Caki2 (cell line): ENCODE measurements around the gene HAGHL. TPM values are rescaled to one million over a fixed set of nuclear protein-coding genes. Genes with fewer than 3 reads are reported as not detected.

Experiments
- DNase-seq: peaks from one replicate; pipeline ENCODE4 v3.0.0-alpha.2; 2015; ENCODE audit warnings: low read depth
- in situ Hi-C: cut with HindIII; loops from 2 replicates; pipeline ENCODE4 v1.10.0; 2016; ENCODE audit warnings: low sequenced_read_pairs, low pct_unique_long_range_greater_than_20kb, mixed read lengths
- total RNA-seq: library from RNA; depleted of rRNA; stranded (reverse); fragments of >200 nt; shearing (Covaris generic); gene quantifications from 2 replicates; pipeline ENCODE4 v1.2.3, GENCODE V29; 2014; ENCODE audit warnings: low replicate concordance

Gene HAGHL
- total RNA-seq, 1 experiment from 2014 or later: 48.0 TPM

GRCh38 chr16:716768-717325 lies 10.1 kb upstream of the HAGHL start:
- in situ Hi-C loops: no loop called here
- no peak for DNase-seq

- DNase-seq: no peak
- in situ Hi-C loops: no loop called here
Observed at GRCh38 chr16:717450-718245, 9.3 kb upstream of the HAGHL start.

GRCh38 chr16:718389-718788 lies 8.5 kb upstream of the HAGHL start:
- DNase-seq: no peak
- in situ Hi-C loops: no loop called here

- in situ Hi-C loops: no loop called here
Observed at GRCh38 chr16:718922-719321, 8.0 kb upstream of the HAGHL start.

GRCh38 chr16:719815-720446 lies 7.0 kb upstream of the HAGHL start:
- peak; percentile 75 for DNase-seq
- in situ Hi-C loops: no loop called here

More at GRCh38 chr16:718922-719321, 8.0 kb upstream of the HAGHL start:
- no peak for DNase-seq

- in situ Hi-C loops: no loop called here
- DNase-seq: peak; percentile 85
Observed at GRCh38 chr16:720447-720989, 6.4 kb upstream of the HAGHL start.

GRCh38 chr16:720990-721764 lies 5.7 kb upstream of the HAGHL start, which contains the start of gene ANTKMT:
TSS of gene ANTKMT (plus strand) at chr16:721146. CDS start at chr16:721275, 129 bp downstream.
- in situ Hi-C loops: no loop called here
- peak; percentile 95 for DNase-seq

- no peak for DNase-seq
- in situ Hi-C loops: no loop called here
Observed at GRCh38 chr16:721765-722540, 5.0 kb upstream of the HAGHL start.

- in situ Hi-C loops: no loop called here
Observed at GRCh38 chr16:722835-723633, 3.9 kb upstream of the HAGHL start.

GRCh38 chr16:723695-724094 lies 3.2 kb upstream of the HAGHL start:
- no peak for DNase-seq
- in situ Hi-C loops: no loop called here

More at GRCh38 chr16:722835-723633, 3.9 kb upstream of the HAGHL start:
- no peak for DNase-seq

GRCh38 chr16:724188-725040 lies 2.5 kb upstream of the HAGHL start:
- no peak for DNase-seq
- in situ Hi-C loops: no loop called here

- DNase-seq: no peak
- in situ Hi-C loops: no loop called here
Observed at GRCh38 chr16:725041-725376, 1.9 kb upstream of the HAGHL start.

- in situ Hi-C loops: no loop called here
- no peak for DNase-seq
Observed at GRCh38 chr16:725463-726187, 1.3 kb upstream of the HAGHL start.

GRCh38 chr16:726188-726437 lies 793 bp upstream of the HAGHL start:
- in situ Hi-C loops: no loop called here
- DNase-seq: no peak

GRCh38 chr16:727291-727977 lies 528 bp downstream of the HAGHL start:
- DNase-seq: peak; percentile 50
- in situ Hi-C loops: no loop called here
